Measurements from ENCODE around the gene NUDT21. TPM values are rescaled to one million over a fixed set of nuclear protein-coding genes. Genes with fewer than 3 reads are reported as not detected.

NUDT21 gene
- total and polyA plus RNA-seq, 3 experiments from 2014 or later: 77.2 to 359 (median 334) TPM

DNA sequence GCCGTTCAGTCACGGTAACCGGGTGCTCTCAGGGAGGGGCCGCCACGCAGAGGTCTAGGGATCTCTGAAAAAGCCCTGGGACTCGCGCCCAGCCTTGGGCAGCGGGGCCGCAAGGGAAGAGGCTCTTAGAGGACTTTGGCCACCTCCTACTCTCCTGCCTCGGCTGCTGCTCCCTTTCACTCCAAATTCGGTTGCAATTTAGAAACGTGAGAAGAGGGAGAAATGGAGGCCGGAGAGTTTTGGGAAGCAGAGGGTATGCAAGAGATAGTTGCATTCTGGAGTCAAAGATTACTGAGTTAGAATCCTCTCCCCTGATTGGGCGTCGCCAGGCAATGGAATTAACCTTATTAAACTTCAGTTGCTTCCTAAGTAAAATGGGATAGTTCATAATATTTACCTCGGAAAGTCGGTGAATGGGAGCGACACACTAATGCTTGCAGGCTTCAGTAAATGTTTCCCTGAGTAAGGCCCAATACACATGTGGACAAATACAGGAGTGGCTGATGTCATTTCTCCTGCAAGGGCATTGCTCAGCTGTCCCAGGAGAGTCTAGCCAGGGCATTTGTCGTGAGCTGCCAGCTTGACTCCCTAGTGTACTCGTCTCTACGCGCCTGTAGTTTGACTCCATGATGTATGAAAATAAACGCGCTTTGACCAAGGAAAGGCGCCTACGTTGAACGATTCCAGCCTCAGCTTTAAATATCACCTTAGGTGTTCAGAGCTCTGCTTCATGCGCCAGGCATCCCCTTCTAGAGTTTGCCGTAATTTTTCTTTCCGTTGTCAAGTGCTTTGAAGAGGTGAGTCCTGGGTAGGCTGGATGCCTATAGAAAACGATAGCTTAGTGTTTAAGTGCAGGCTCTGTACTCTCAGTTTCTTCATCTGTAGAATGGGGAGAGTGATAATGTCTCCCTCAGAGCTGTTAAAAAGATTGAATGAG, 889 bp upstream of the NUDT21 start:
- H3K9me3 ChIP-seq (ENCODE audit: low read length): no peaks in the 10 kb centered on the region
- H3K27ac ChIP-seq (ENCODE audit: low read depth, low read length): peak overlapping the region; percentile 69
- DNase-seq: no peak
- peak overlapping the region; percentile 73 for H3K4me3 ChIP-seq (ENCODE audit: low read length)
- CTCF ChIA-PET: interaction anchor here (1.2 kb wide), 1 partner anchor 14 kb away, joined by 3 read pairs; no protein-coding TSS in a partner anchor
- peak overlapping the region; percentile 57 to 99 (median 96) for H3K27ac Mint-ChIP-seq
- H3K4me3 Mint-ChIP-seq: peak overlapping the region; percentile 90 to 99 (median 97)
- peaks cover 26% of the 10 kb centered on the region for H3K36me3 ChIP-seq (ENCODE audit: insufficient read depth, low read length)
- peaks cover 8 to 64% (median 18%) of the 10 kb centered on the region in 3 donors for H3K36me3 Mint-ChIP-seq
- peaks cover 60 to 74% (median 72%) of the 10 kb centered on the region in 3 donors for H3K4me1 Mint-ChIP-seq
- no peaks in the 10 kb centered on the region for H3K27me3 Mint-ChIP-seq
- peaks cover 49% of the 10 kb centered on the region for H3K4me1 ChIP-seq (ENCODE audit: insufficient read depth, low read length)
- POLR2A ChIA-PET: interaction anchor here (0.6 to 1.2 kb wide), 4 partner anchors 10 to 480 kb away, joined by 3 to 5 read pairs (median 4); partner anchors contain the start of gene HERPUD1
- no peaks in the 10 kb centered on the region for H3K9me3 Mint-ChIP-seq
- H3K27me3 ChIP-seq (ENCODE audit: insufficient read depth, low read length, poor library complexity, severe bottlenecking): no peaks in the 10 kb centered on the region

DNA sequence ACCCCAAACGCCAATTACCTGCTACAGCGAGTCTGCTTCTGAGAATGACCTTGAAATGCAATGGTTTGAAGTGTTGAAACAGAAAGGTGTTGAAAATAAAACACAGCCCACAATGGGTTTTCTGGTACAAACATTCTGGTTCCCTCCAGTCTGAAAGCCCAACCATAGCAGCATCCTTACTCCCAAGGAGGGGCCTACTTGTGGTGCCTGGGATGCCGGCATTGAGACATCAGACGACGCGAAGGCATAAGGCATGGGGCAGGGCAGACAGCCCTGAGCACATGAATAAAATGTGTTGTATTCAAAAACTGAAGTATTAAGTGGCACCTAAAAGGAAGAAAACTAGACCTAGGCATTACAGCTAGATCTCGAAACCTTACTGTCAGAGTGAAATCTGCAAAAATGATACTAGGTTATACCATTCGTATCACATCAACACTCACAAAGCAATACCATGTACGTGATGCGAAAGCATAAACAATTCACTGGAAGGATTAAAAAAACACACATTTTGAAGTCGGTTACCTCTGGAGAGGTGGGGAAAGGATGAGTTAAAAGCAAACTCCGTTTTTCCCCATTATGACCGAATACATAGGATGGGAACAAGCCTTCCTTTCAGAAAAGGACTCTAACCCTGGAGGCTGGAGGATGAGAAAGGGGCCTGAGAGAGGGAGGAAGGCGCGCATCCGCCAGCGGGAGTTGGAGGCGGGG, 702 bp downstream of the NUDT21 start:
- DNase-seq: no peak
- H3K27ac ChIP-seq (ENCODE audit: low read depth, low read length): peak overlapping the region; percentile 69
- H3K4me3 ChIP-seq (ENCODE audit: low read length): peak overlapping the region; percentile 73
- ChIA-PET POLR2A (interaction anchor here (1.0 to 1.2 kb wide), 3 partner anchors 8 to 481 kb away, joined by 3 to 5 read pairs (median 4); partner anchors contain the start of gene HERPUD1), CTCF (interaction anchor here (1.2 kb wide), 1 partner anchor 12 kb away, joined by 3 read pairs; no protein-coding TSS in a partner anchor)
- peaks cover 12% of the 10 kb centered on the region for H3K36me3 ChIP-seq (ENCODE audit: insufficient read depth, low read length)
- Mint-ChIP-seq H3K4me3 (peak overlapping the region; percentile 90 to 99 (median 97)), H3K27ac (peak overlapping the region; percentile 57 to 99 (median 96)), H3K4me1 (peaks cover 54 to 73% (median 65%) of the 10 kb centered on the region in 3 donors), H3K36me3 (peaks cover 5 to 63% (median 13%) of the 10 kb centered on the region in 3 donors), H3K9me3 (no peaks in the 10 kb centered on the region), H3K27me3 (no peaks in the 10 kb centered on the region)
- H3K4me1 ChIP-seq (ENCODE audit: insufficient read depth, low read length): peaks cover 50% of the 10 kb centered on the region
- no peaks in the 10 kb centered on the region for H3K9me3 ChIP-seq (ENCODE audit: low read length)
- no peaks in the 10 kb centered on the region for H3K27me3 ChIP-seq (ENCODE audit: insufficient read depth, low read length, poor library complexity, severe bottlenecking)

DNA sequence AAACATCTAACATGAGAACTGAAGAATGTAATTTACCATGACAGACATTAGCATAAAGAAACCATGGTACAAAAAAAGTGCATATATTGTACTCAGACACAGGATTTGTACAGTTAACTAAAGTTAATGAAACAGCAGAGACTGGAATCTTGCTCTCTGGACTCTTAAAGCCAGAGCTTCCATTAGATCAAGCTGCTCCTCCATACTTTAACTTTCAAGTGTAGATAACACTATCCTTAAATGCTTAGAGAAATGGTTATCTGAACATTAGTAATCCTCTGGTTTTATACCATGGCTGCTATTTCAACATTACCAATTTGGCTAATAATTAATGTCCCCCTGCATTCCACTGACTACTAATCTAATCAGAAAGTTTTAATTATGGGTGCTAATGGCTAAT, 3.1 kb downstream of the NUDT21 start:
- peaks cover 46% of the 10 kb centered on the region for H3K4me1 ChIP-seq (ENCODE audit: insufficient read depth, low read length)
- no peaks in the 10 kb centered on the region for H3K27me3 Mint-ChIP-seq
- ChIA-PET CTCF (no interaction called here), POLR2A (no interaction called here)
- H3K36me3 ChIP-seq (ENCODE audit: insufficient read depth, low read length): peaks cover 11% of the 10 kb centered on the region
- H3K27ac Mint-ChIP-seq: peak overlapping the region in 3 of 8 donors; percentile 21 to 73 (median 32)
- no peak for DNase-seq
- H3K36me3 Mint-ChIP-seq: peaks cover 0 to 61% (median 7%) of the 10 kb centered on the region in 3 donors
- H3K4me3 ChIP-seq (ENCODE audit: low read length): no peak overlapping the region
- peak overlapping the region in 3 of 7 donors; percentile 2 to 68 (median 21) for H3K4me3 Mint-ChIP-seq
- peaks cover 47 to 66% (median 56%) of the 10 kb centered on the region in 3 donors for H3K4me1 Mint-ChIP-seq
- no peaks in the 10 kb centered on the region for H3K9me3 Mint-ChIP-seq
- no peaks in the 10 kb centered on the region for H3K27me3 ChIP-seq (ENCODE audit: insufficient read depth, low read length, poor library complexity, severe bottlenecking)
- H3K9me3 ChIP-seq (ENCODE audit: low read length): no peaks in the 10 kb centered on the region
- H3K27ac ChIP-seq (ENCODE audit: low read depth, low read length): no peak overlapping the region

DNA sequence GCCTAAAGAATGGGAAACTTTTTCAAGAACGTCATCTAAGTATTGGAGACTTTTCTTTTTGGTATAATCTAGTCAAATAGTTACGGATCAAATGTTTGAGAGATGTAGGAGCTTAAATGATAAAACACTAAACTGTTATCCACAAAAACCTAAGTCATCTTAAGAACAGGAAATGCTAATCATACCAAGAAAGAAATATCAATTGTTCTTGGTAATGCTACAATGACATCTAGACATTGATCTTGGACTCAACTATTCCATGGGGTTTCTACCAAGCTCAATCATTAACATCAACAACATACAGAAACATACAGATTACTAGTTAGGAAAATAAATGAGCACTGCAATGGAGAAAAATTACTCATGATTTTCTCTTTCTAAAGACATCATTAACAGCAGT, 3.8 kb downstream of the NUDT21 start:
- Mint-ChIP-seq H3K4me3 (peak overlapping the region in 2 of 7 donors; percentile 19 to 31), H3K27me3 (no peaks in the 10 kb centered on the region), H3K9me3 (no peaks in the 10 kb centered on the region), H3K36me3 (peaks cover 0 to 63% (median 9%) of the 10 kb centered on the region in 3 donors), H3K27ac (peak overlapping the region in 2 of 8 donors; percentile 17), H3K4me1 (peaks cover 39 to 63% (median 50%) of the 10 kb centered on the region in 3 donors)
- no peaks in the 10 kb centered on the region for H3K27me3 ChIP-seq (ENCODE audit: insufficient read depth, low read length, poor library complexity, severe bottlenecking)
- CTCF ChIA-PET: no interaction called here
- peaks cover 39% of the 10 kb centered on the region for H3K4me1 ChIP-seq (ENCODE audit: insufficient read depth, low read length)
- H3K9me3 ChIP-seq (ENCODE audit: low read length): no peaks in the 10 kb centered on the region
- H3K4me3 ChIP-seq (ENCODE audit: low read length): no peak overlapping the region
- no peak for DNase-seq
- peaks cover 15% of the 10 kb centered on the region for H3K36me3 ChIP-seq (ENCODE audit: insufficient read depth, low read length)
- POLR2A ChIA-PET: interaction anchor here (0.6 kb wide), 1 partner anchor 36 kb away, joined by 4 read pairs; no protein-coding TSS in a partner anchor
- H3K27ac ChIP-seq (ENCODE audit: low read depth, low read length): no peak overlapping the region

DNA sequence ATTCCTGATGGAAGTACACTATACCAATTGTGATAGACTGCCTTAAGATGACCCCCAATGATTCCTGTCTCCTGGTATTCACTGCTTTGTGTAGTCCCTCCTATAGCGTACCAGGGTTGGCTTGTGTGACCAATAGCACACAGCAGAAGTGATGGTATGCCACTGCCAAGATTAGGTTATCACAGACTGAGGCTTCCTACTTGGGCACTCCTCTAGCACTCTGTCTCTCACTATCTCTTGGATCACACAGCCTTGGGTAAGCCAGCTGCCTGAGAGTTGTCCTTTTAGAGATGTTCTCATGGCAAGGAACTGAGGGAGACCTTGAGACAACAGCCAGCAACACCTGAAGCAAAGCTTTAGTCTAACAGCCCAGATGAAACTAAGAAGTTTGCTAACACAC, 13.1 kb downstream of the NUDT21 start:
- H3K9me3 ChIP-seq (ENCODE audit: low read length): no peaks in the 10 kb centered on the region
- no peak for DNase-seq
- H3K27ac Mint-ChIP-seq: peak overlapping the region in 1 of 8 donors; percentile 28
- no peaks in the 10 kb centered on the region for H3K4me1 ChIP-seq (ENCODE audit: insufficient read depth, low read length)
- peaks cover 45% of the 10 kb centered on the region for H3K36me3 ChIP-seq (ENCODE audit: insufficient read depth, low read length)
- H3K4me1 Mint-ChIP-seq: peaks cover 5 to 17% (median 13%) of the 10 kb centered on the region in 3 donors
- no peaks in the 10 kb centered on the region for H3K27me3 Mint-ChIP-seq
- no peak overlapping the region for H3K27ac ChIP-seq (ENCODE audit: low read depth, low read length)
- H3K4me3 ChIP-seq (ENCODE audit: low read length): no peak overlapping the region
- H3K36me3 Mint-ChIP-seq: peaks cover 0 to 79% (median 30%) of the 10 kb centered on the region in 3 donors
- ChIA-PET POLR2A (no interaction called here), CTCF (interaction anchor here (1.0 kb wide), 1 partner anchor 13 kb away, joined by 3 read pairs; the partner anchor contains the start of genes NUDT21 and OGFOD1)
- no peaks in the 10 kb centered on the region for H3K27me3 ChIP-seq (ENCODE audit: insufficient read depth, low read length, poor library complexity, severe bottlenecking)
- no peak overlapping the region for H3K4me3 Mint-ChIP-seq
- no peaks in the 10 kb centered on the region for H3K9me3 Mint-ChIP-seq

GRCh38 chr16:56436258-56436657, 14.9 kb downstream of the NUDT21 start:
- peaks cover 44% of the 10 kb centered on the region for H3K36me3 ChIP-seq (ENCODE audit: insufficient read depth, low read length)
- no peak overlapping the region for H3K27ac ChIP-seq (ENCODE audit: low read depth, low read length)
- H3K4me3 Mint-ChIP-seq: no peak overlapping the region
- peaks cover 2 to 9% (median 5%) of the 10 kb centered on the region in 3 donors for H3K4me1 Mint-ChIP-seq
- H3K27me3 Mint-ChIP-seq: no peaks in the 10 kb centered on the region
- ChIA-PET CTCF (no interaction called here), POLR2A (no interaction called here)
- H3K4me1 ChIP-seq (ENCODE audit: insufficient read depth, low read length): no peaks in the 10 kb centered on the region
- H3K9me3 Mint-ChIP-seq: no peaks in the 10 kb centered on the region
- H3K4me3 ChIP-seq (ENCODE audit: low read length): no peak overlapping the region
- H3K36me3 Mint-ChIP-seq: peaks cover 0 to 77% (median 36%) of the 10 kb centered on the region in 3 donors
- H3K9me3 ChIP-seq (ENCODE audit: low read length): no peaks in the 10 kb centered on the region
- no peak for DNase-seq
- H3K27me3 ChIP-seq (ENCODE audit: insufficient read depth, low read length, poor library complexity, severe bottlenecking): no peaks in the 10 kb centered on the region
- H3K27ac Mint-ChIP-seq: peak overlapping the region in 1 of 8 donors; percentile 69

GRCh38 chr16:56428091-56428490, 23.0 kb downstream of the NUDT21 start:
- H3K4me3 ChIP-seq (ENCODE audit: low read length): no peak overlapping the region
- Mint-ChIP-seq H3K9me3 (no peaks in the 10 kb centered on the region), H3K4me3 (peak overlapping the region in 1 of 7 donors; percentile 94), H3K4me1 (peaks cover 16 to 20% (median 19%) of the 10 kb centered on the region in 3 donors), H3K36me3 (peaks cover 0 to 35% (median 16%) of the 10 kb centered on the region in 3 donors), H3K27ac (peak overlapping the region in 1 of 8 donors; percentile 81), H3K27me3 (no peaks in the 10 kb centered on the region)
- POLR2A ChIA-PET: interaction anchor here (0.6 kb wide), 1 partner anchor 55 kb away, joined by 3 read pairs; no protein-coding TSS in a partner anchor
- peaks cover 2% of the 10 kb centered on the region for H3K36me3 ChIP-seq (ENCODE audit: insufficient read depth, low read length)
- CTCF ChIA-PET: interaction anchor here (1.5 kb wide), 1 partner anchor 28 kb away, joined by 3 read pairs; no protein-coding TSS in a partner anchor
- H3K9me3 ChIP-seq (ENCODE audit: low read length): no peaks in the 10 kb centered on the region
- no peak for DNase-seq
- peaks cover 10% of the 10 kb centered on the region for H3K4me1 ChIP-seq (ENCODE audit: insufficient read depth, low read length)
- H3K27ac ChIP-seq (ENCODE audit: low read depth, low read length): no peak overlapping the region
- H3K27me3 ChIP-seq (ENCODE audit: insufficient read depth, low read length, poor library complexity, severe bottlenecking): no peaks in the 10 kb centered on the region

Data from CD8-positive, alpha-beta memory T cell (primary cell).